Measurements from ENCODE around the gene FURIN.

FURIN gene

GRCh38 chr15:90869601-90870353 lies 1.4 kb downstream of the FURIN start:
- peak overlapping the region; percentile 12; the same call in 1 of the 2 replicates for H3K27ac ChIP-seq (ENCODE audit: low read depth, low read length)
- H3K4me2 ChIP-seq (ENCODE audit: low read length), result peak overlapping the region; percentile 74
- no peaks in the 10 kb centered on the region for H3K36me3 ChIP-seq (ENCODE audit: control insufficient read depth, low read length)
- 0 out of 2 replicates have a peak, but pooled peaks cover 5% of the 10 kb centered on the region for H4K20me1 ChIP-seq (ENCODE audit: control insufficient read depth, insufficient read depth, low read depth, low read length)
- no peaks in the 10 kb centered on the region for H3K9me3 ChIP-seq (ENCODE audit: control insufficient read depth, insufficient read depth, low read length)
- no peak for TF ChIP-seq CTCF (IDR thresholded peaks at IDR 0.05; ENCODE audit: low read depth, low read length, poor library complexity, severe bottlenecking)
- no peak for TF ChIP-seq EZH2phosphoT487 (IDR thresholded peaks at IDR 0.05; ENCODE audit: borderline replicate concordance, low read length)
- 0 out of 2 replicates have a peak, but pooled peaks cover 2% of the 10 kb centered on the region for H3K27me3 ChIP-seq (ENCODE audit: control insufficient read depth, low read length)
- peak overlapping the region; percentile 98 for H3K4me3 ChIP-seq (ENCODE audit: low read length)
- peaks cover 15% of the 10 kb centered on the region for H3F3A ChIP-seq (ENCODE audit: control insufficient read depth, insufficient read depth)
- H3K79me2 ChIP-seq (ENCODE audit: control insufficient read depth, low read length), result peaks cover 30% of the 10 kb centered on the region
- H3K4me1 ChIP-seq (ENCODE audit: control insufficient read depth, low read length), result peaks cover 32% of the 10 kb centered on the region
- no peaks in the 10 kb centered on the region for H3K9me2 ChIP-seq (replicated peaks; ENCODE audit: control insufficient read depth, low read length)

GRCh38 chr15:90870354-90871138 lies 2.2 kb downstream of the FURIN start:
- Histone ChIP-seq H3K4me1 (ENCODE audit: control insufficient read depth, low read length) (peaks cover 32% of the 10 kb centered on the region), H3K4me3 (ENCODE audit: low read length) (peak overlapping the region; percentile 98), H4K20me1 (ENCODE audit: control insufficient read depth, insufficient read depth, low read depth, low read length) (0 out of 2 replicates have a peak, but pooled peaks cover 5% of the 10 kb centered on the region), H3K9me2 (replicated peaks; ENCODE audit: control insufficient read depth, low read length) (no peaks in the 10 kb centered on the region), H3K9me3 (ENCODE audit: control insufficient read depth, insufficient read depth, low read length) (no peaks in the 10 kb centered on the region), H3F3A (ENCODE audit: control insufficient read depth, insufficient read depth) (peaks cover 15% of the 10 kb centered on the region), H3K27ac (ENCODE audit: low read depth, low read length) (no peak overlapping the region), H3K79me2 (ENCODE audit: control insufficient read depth, low read length) (peaks cover 36% of the 10 kb centered on the region), H3K4me2 (ENCODE audit: low read length) (peak overlapping the region; percentile 74), H3K27me3 (ENCODE audit: control insufficient read depth, low read length) (0 out of 2 replicates have a peak, but pooled peaks cover 2% of the 10 kb centered on the region), H3K36me3 (ENCODE audit: control insufficient read depth, low read length) (no peaks in the 10 kb centered on the region)
- TF ChIP-seq EZH2phosphoT487 (IDR thresholded peaks at IDR 0.05; ENCODE audit: borderline replicate concordance, low read length) (no peak), CTCF (IDR thresholded peaks at IDR 0.05; ENCODE audit: low read depth, low read length, poor library complexity, severe bottlenecking) (no peak)

- TF ChIP-seq EZH2phosphoT487 (IDR thresholded peaks at IDR 0.05; ENCODE audit: borderline replicate concordance, low read length), result no peak
- no peak for TF ChIP-seq CTCF (IDR thresholded peaks at IDR 0.05; ENCODE audit: low read depth, low read length, poor library complexity, severe bottlenecking)
- H3K9me2 ChIP-seq (replicated peaks; ENCODE audit: control insufficient read depth, low read length), result no peaks in the 10 kb centered on the region
- H3F3A ChIP-seq (ENCODE audit: control insufficient read depth, insufficient read depth), result peaks cover 15% of the 10 kb centered on the region
- H3K36me3 ChIP-seq (ENCODE audit: control insufficient read depth, low read length), result peaks cover under 1% of the 10 kb centered on the region; the same call in 1 of the 2 replicates
- peaks cover 36% of the 10 kb centered on the region for H3K79me2 ChIP-seq (ENCODE audit: control insufficient read depth, low read length)
- 0 out of 2 replicates have a peak, but pooled peaks cover 5% of the 10 kb centered on the region for H4K20me1 ChIP-seq (ENCODE audit: control insufficient read depth, insufficient read depth, low read depth, low read length)
- peak overlapping the region; percentile 99 for H3K4me2 ChIP-seq (ENCODE audit: low read length)
- peak overlapping the region; percentile 98 for H3K4me3 ChIP-seq (ENCODE audit: low read length)
- 0 out of 2 replicates have a peak, but pooled peaks cover 2% of the 10 kb centered on the region for H3K27me3 ChIP-seq (ENCODE audit: control insufficient read depth, low read length)
- no peak overlapping the region for H3K27ac ChIP-seq (ENCODE audit: low read depth, low read length)
- peaks cover 32% of the 10 kb centered on the region for H3K4me1 ChIP-seq (ENCODE audit: control insufficient read depth, low read length)
- no peaks in the 10 kb centered on the region for H3K9me3 ChIP-seq (ENCODE audit: control insufficient read depth, insufficient read depth, low read length)
Observed at GRCh38 chr15:90871139-90871715, 2.8 kb downstream of the FURIN start.

Data from DOHH2 (cell line).